ENCODE results near the gene ZNF438. TPM values are rescaled to one million over a fixed set of nuclear protein-coding genes. Genes with fewer than 3 reads are reported as not detected.

The ZNF438 gene
- total RNA-seq, 1 experiment from 2014 or later: 5.2 TPM

GRCh38 chr10:31017534-31018355 lies 13.9 kb downstream of the ZNF438 start:
- Histone ChIP-seq H3K4me1 (replicated peaks) (no peaks in the 10 kb centered on the region), H3K9me3 (replicated peaks) (no peaks in the 10 kb centered on the region), H3K27me3 (replicated peaks) (no peaks in the 10 kb centered on the region), H3K27ac (no peak overlapping the region), H3K4me3 (no peak overlapping the region), H3K36me3 (no peaks in the 10 kb centered on the region)
- DNase-seq (ENCODE audit: low read depth in 1 of 2, low spot score in 2 of 2): no peak

GRCh38 chr10:31014161-31014875 lies 17.3 kb downstream of the ZNF438 start:
- Histone ChIP-seq H3K27ac (no peak overlapping the region), H3K4me1 (replicated peaks) (peaks cover 9% of the 10 kb centered on the region), H3K9me3 (replicated peaks) (no peaks in the 10 kb centered on the region), H3K4me3 (no peak overlapping the region), H3K36me3 (no peaks in the 10 kb centered on the region), H3K27me3 (replicated peaks) (no peaks in the 10 kb centered on the region)
- DNase-seq (ENCODE audit: low read depth in 1 of 2, low spot score in 2 of 2): no peak

DNA sequence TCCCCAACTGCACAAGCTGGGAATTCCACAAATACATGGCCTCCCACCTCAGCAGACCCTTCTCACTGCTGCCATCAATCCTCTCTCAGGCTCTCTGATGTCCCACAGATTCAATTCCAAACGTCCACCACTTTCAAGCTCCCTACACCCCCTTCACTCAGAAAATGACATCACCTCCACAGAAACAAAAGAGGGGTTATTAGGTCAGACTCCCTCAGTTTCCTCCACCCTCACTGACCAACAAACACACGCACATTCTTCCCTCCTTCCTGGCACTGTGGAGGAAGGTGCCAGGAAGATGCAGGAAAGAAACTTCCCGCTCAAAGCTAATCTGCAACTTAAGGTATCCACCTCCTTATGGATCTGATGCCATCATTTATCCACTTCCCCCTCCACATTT lies 18.3 kb downstream of the ZNF438 start:
- H3K27ac ChIP-seq: no peak overlapping the region
- no peaks in the 10 kb centered on the region for H3K9me3 ChIP-seq (replicated peaks)
- H3K36me3 ChIP-seq: no peaks in the 10 kb centered on the region
- H3K4me3 ChIP-seq: no peak overlapping the region
- peaks cover 10% of the 10 kb centered on the region for H3K4me1 ChIP-seq (replicated peaks)
- no peaks in the 10 kb centered on the region for H3K27me3 ChIP-seq (replicated peaks)
- DNase-seq (ENCODE audit: low read depth in 1 of 2, low spot score in 2 of 2): no peak

- DNase-seq (ENCODE audit: low read depth in 1 of 2, low spot score in 2 of 2): no peak
- Histone ChIP-seq H3K27ac (peak overlapping the region; percentile 15; the same call in 1 of the 2 replicates), H3K27me3 (replicated peaks) (no peaks in the 10 kb centered on the region), H3K4me1 (replicated peaks) (peaks cover 22% of the 10 kb centered on the region), H3K36me3 (no peaks in the 10 kb centered on the region), H3K4me3 (no peak overlapping the region), H3K9me3 (replicated peaks) (no peaks in the 10 kb centered on the region)
Observed at GRCh38 chr10:31011665-31012022, 20.0 kb downstream of the ZNF438 start.

DNA sequence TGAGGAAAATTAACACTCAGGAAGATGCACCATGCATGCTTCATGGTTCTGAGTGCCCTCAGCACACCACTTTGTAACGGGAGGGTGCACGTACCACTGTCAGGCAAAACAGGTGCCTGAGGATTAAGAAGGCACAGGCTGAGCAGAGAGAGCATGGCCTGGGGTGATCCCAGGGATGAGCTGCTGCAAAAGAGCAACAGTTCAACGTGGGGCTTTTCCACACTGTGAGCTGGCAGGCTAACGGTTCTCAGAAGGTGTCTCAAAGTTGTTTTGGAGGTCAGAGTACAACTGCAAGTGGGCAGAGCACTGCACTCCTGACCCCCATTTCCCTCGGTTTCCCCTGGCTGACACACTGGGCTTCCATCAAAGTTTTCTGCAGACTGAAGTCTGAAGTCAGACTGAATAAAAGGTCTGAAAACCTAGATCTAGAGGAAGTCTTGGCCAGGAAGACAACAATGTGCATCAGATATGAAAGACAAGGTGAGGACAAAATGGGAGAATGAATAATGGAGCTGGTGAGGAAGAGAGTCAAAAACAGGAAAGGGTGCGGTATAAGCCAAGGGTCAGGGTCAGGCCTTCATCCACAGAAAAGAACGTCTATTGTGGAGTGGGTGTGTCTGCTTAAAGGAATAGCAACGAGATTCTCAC lies 20.5 kb downstream of the ZNF438 start:
- H3K27ac ChIP-seq: no peak overlapping the region; the same call in 1 of the 2 replicates
- peaks cover 22% of the 10 kb centered on the region for H3K4me1 ChIP-seq (replicated peaks)
- no peaks in the 10 kb centered on the region for H3K36me3 ChIP-seq
- no peaks in the 10 kb centered on the region for H3K9me3 ChIP-seq (replicated peaks)
- DNase-seq (ENCODE audit: low read depth in 1 of 2, low spot score in 2 of 2): no peak
- H3K4me3 ChIP-seq: no peak overlapping the region
- H3K27me3 ChIP-seq (replicated peaks): no peaks in the 10 kb centered on the region

GRCh38 chr10:31010062-31010461 lies 21.6 kb downstream of the ZNF438 start:
- Histone ChIP-seq H3K36me3 (no peaks in the 10 kb centered on the region), H3K27ac (no peak overlapping the region), H3K4me1 (replicated peaks) (peaks cover 28% of the 10 kb centered on the region), H3K4me3 (no peak overlapping the region), H3K9me3 (replicated peaks) (no peaks in the 10 kb centered on the region), H3K27me3 (replicated peaks) (no peaks in the 10 kb centered on the region)
- no peak for DNase-seq (ENCODE audit: low read depth in 1 of 2, low spot score in 2 of 2)

DNA sequence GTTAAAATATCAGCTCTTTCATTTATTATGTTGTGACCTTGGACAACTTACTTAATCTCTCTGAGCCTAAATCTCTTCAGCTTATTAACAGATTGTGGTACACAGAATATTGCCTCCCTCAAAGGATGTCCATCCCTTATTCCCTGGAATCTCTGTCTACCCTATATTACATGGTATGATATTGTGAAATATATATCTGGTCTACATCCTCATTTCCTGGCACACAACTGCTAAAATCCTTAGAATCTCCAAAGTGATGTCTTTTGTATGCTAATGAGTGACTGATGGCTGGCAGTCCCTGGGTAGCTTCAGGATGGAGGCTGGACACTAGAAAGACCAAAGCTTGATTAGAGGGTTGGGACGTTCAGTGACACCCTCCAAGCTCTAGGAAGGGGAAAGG lies 25.8 kb downstream of the ZNF438 start:
- Histone ChIP-seq H3K27me3 (replicated peaks) (no peaks in the 10 kb centered on the region), H3K4me3 (no peak overlapping the region), H3K27ac (no peak overlapping the region), H3K4me1 (replicated peaks) (peaks cover 35% of the 10 kb centered on the region), H3K9me3 (replicated peaks) (no peaks in the 10 kb centered on the region), H3K36me3 (no peaks in the 10 kb centered on the region)
- DNase-seq (ENCODE audit: low read depth in 1 of 2, low spot score in 2 of 2): no peak

DNA sequence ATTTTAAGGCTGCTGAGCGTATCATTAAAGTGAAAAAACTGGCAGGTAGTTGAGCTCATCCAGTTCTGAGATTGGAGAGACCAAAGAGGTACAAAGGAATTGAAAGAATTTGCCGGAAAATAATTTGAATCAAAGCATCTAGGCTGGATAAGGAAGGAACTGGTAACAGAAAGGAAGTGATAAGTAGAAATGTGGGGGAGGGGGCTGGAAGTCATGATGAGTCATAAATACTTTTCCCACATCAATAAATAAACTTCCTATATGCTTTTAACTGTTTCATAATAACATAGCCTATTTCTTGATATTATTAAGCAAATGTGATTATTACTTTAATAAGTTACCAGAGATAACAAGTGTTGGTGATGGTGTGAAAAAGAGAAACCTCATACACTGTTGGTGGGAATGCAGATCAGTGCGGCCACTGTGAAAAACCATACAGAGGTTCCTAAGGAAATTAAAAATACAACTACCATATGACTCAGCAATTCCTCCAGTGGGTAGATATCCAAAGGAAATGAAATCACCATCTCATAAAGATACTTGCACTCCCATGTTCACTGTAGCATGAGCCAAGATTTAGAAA lies 27.0 kb downstream of the ZNF438 start:
- Histone ChIP-seq H3K4me3 (no peak overlapping the region), H3K27ac (peak overlapping the region; percentile 81), H3K36me3 (no peaks in the 10 kb centered on the region), H3K4me1 (replicated peaks) (peaks cover 35% of the 10 kb centered on the region), H3K9me3 (replicated peaks) (no peaks in the 10 kb centered on the region), H3K27me3 (replicated peaks) (no peaks in the 10 kb centered on the region)
- peak in 1 of 2 experiments; percentile 78 for DNase-seq (ENCODE audit: low read depth in 1 of 2, low spot score in 2 of 2)

DNA sequence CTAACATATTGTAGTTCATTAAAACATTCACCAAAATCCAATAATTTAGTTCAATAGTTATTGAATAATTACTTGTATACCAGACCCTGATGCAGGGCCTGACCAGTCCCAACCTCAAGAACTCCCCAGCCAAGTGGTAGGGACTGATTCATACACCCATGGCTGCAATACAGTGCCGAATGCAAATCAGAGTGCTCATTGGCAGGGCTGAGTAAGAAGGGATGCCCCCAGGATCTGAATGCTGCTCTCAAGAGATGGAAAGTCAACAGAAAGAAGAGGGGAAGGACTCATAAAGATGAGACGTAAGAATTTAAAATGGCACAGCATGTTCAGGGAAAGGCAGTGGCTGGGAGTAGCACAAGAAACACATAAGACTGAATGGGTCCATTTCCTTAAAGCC lies 29.9 kb downstream of the ZNF438 start:
- Histone ChIP-seq H3K27me3 (replicated peaks) (no peaks in the 10 kb centered on the region), H3K4me1 (replicated peaks) (peaks cover 31% of the 10 kb centered on the region), H3K36me3 (no peaks in the 10 kb centered on the region), H3K27ac (no peak overlapping the region), H3K9me3 (replicated peaks) (no peaks in the 10 kb centered on the region), H3K4me3 (no peak overlapping the region)
- DNase-seq (ENCODE audit: low read depth in 1 of 2, low spot score in 2 of 2): no peak

GRCh38 chr10:31000867-31001266 lies 30.8 kb downstream of the ZNF438 start:
- Histone ChIP-seq H3K36me3 (no peaks in the 10 kb centered on the region), H3K27me3 (replicated peaks) (no peaks in the 10 kb centered on the region), H3K27ac (no peak overlapping the region), H3K9me3 (replicated peaks) (no peaks in the 10 kb centered on the region), H3K4me3 (no peak overlapping the region), H3K4me1 (replicated peaks) (peaks cover 31% of the 10 kb centered on the region)
- no peak for DNase-seq (ENCODE audit: low read depth in 1 of 2, low spot score in 2 of 2)

- H3K4me3 ChIP-seq: no peak overlapping the region
- no peaks in the 10 kb centered on the region for H3K36me3 ChIP-seq
- H3K27ac ChIP-seq: no peak overlapping the region
- H3K9me3 ChIP-seq (replicated peaks): no peaks in the 10 kb centered on the region
- H3K4me1 ChIP-seq (replicated peaks): peaks cover 27% of the 10 kb centered on the region
- no peak for DNase-seq (ENCODE audit: low read depth in 1 of 2, low spot score in 2 of 2)
- no peaks in the 10 kb centered on the region for H3K27me3 ChIP-seq (replicated peaks)
Observed at GRCh38 chr10:31000071-31000782, 31.4 kb downstream of the ZNF438 start.

GRCh38 chr10:30999070-30999712 lies 32.5 kb downstream of the ZNF438 start:
- H3K9me3 ChIP-seq (replicated peaks): no peaks in the 10 kb centered on the region
- H3K27me3 ChIP-seq (replicated peaks): no peaks in the 10 kb centered on the region
- peak overlapping the region; percentile 3; the same call in 1 of the 2 replicates for H3K4me3 ChIP-seq
- peak in 1 of 2 experiments; percentile 48 for DNase-seq (ENCODE audit: low read depth in 1 of 2, low spot score in 2 of 2)
- peaks cover 17% of the 10 kb centered on the region for H3K4me1 ChIP-seq (replicated peaks)
- H3K36me3 ChIP-seq: no peaks in the 10 kb centered on the region
- peak overlapping the region; percentile 49 for H3K27ac ChIP-seq
